H9 (cell line): Measurements from ENCODE around the gene COL4A1. TPM values are rescaled to one million over a fixed set of nuclear protein-coding genes. Genes with fewer than 3 reads are reported as not detected.

ENCODE experiments used
- DNase-seq: peaks from one replicate; pipeline ENCODE4 v3.0.0-alpha.2; 2017
- H2AFZ ChIP-seq: one replicate; pipeline ENCODE4 v1.6.1; 2013; ENCODE audit warnings: mild to moderate bottlenecking, low read length, control low read depth, moderate library complexity
- H2AK5ac ChIP-seq: 2 replicates; pipeline ENCODE4 v1.6.1; 2013; ENCODE audit warnings: low read length, control low read depth, mixed read lengths; ENCODE audit not compliant: insufficient read length
- H2BK120ac ChIP-seq: one replicate; pipeline ENCODE4 v1.6.1; 2013; ENCODE audit warnings: low read depth, mild to moderate bottlenecking, low read length, control low read depth, inconsistent platforms; ENCODE audit not compliant: poor library complexity, severe bottlenecking
- H2BK12ac ChIP-seq: 2 replicates; pipeline ENCODE4 v1.6.1; 2013; ENCODE audit warnings: low read length, control low read depth, mixed read lengths, low read depth; ENCODE audit not compliant: insufficient read length
- H2BK15ac ChIP-seq: 2 replicates; pipeline ENCODE4 v1.6.1; 2013; ENCODE audit warnings: low read depth, low read length, control low read depth
- H2BK20ac ChIP-seq: one replicate; pipeline ENCODE4 v1.6.1; 2013; ENCODE audit warnings: low read depth, mild to moderate bottlenecking, low read length, control low read depth, inconsistent platforms; ENCODE audit not compliant: poor library complexity, severe bottlenecking
- H2BK5ac ChIP-seq: 2 replicates; pipeline ENCODE4 v1.6.1; 2013; ENCODE audit warnings: low read length, control low read depth, mixed read lengths; ENCODE audit not compliant: insufficient read length
- H3K14ac ChIP-seq: 2 replicates; pipeline ENCODE4 v1.6.1; 2013; ENCODE audit warnings: low read length, control low read depth; ENCODE audit not compliant: insufficient read depth
- H3K18ac ChIP-seq: 2 replicates; pipeline ENCODE4 v1.6.1; 2013; ENCODE audit warnings: low read depth, mild to moderate bottlenecking, mixed read lengths, low read length, control low read depth; ENCODE audit not compliant: insufficient read length
- H3K23ac ChIP-seq: 2 replicates; pipeline ENCODE4 v1.6.1; 2013; ENCODE audit warnings: low read length, control low read depth, mixed read lengths, low read depth; ENCODE audit not compliant: insufficient read length
- H3K23me2 ChIP-seq: 2 replicates; pipeline ENCODE4 v1.6.1; 2013; ENCODE audit warnings: low read depth, mild to moderate bottlenecking, mixed read lengths, low read length, control low read depth; ENCODE audit not compliant: insufficient read length, poor library complexity, severe bottlenecking
- H3K27ac ChIP-seq: 2 replicates; pipeline ENCODE4 v1.5.1; 2013; ENCODE audit warnings: low read length, control low read depth, mixed read lengths, low read depth; ENCODE audit not compliant: insufficient read length
- H3K27me3 ChIP-seq: 2 replicates; pipeline ENCODE4 v1.6.1; 2013; ENCODE audit warnings: low read length, control low read depth, inconsistent platforms; ENCODE audit not compliant: insufficient read depth
- H3K4ac ChIP-seq: 2 replicates; pipeline ENCODE4 v1.6.1; 2013; ENCODE audit warnings: low read depth, mild to moderate bottlenecking, control low read depth, inconsistent platforms, low read length, moderate library complexity
- H3K4me1 ChIP-seq: 2 replicates; pipeline ENCODE4 v1.6.1; 2013; ENCODE audit warnings: low read length, control low read depth, inconsistent platforms; ENCODE audit not compliant: insufficient read depth
- H3K4me2 ChIP-seq: 2 replicates; pipeline ENCODE4 v1.6.1; 2013; ENCODE audit warnings: low read length, control low read depth, mixed read lengths; ENCODE audit not compliant: insufficient read length, insufficient read depth
- H3K56ac ChIP-seq: 2 replicates; pipeline ENCODE4 v1.6.1; 2013; ENCODE audit warnings: low read depth, mild to moderate bottlenecking, mixed read lengths, low read length, control low read depth; ENCODE audit not compliant: insufficient read length
- H3K79me1 ChIP-seq: 2 replicates; pipeline ENCODE4 v1.6.1; 2013; ENCODE audit warnings: low read depth, mild to moderate bottlenecking, moderate library complexity, low read length, control low read depth, inconsistent platforms; ENCODE audit not compliant: insufficient read depth, poor library complexity, severe bottlenecking
- H3K79me2 ChIP-seq: 2 replicates; pipeline ENCODE4 v1.6.1; 2013; ENCODE audit warnings: low read length, control low read depth, inconsistent platforms; ENCODE audit not compliant: insufficient read depth
- H3K9ac ChIP-seq: 2 replicates; pipeline ENCODE4 v1.6.1; 2013; ENCODE audit warnings: low read length, control low read depth, mixed read lengths; ENCODE audit not compliant: insufficient read length; ENCODE audit errors: extremely low read depth
- H3K9me3 ChIP-seq: one replicate; pipeline ENCODE4 v1.6.1; 2013; ENCODE audit warnings: low read depth, low read length, inconsistent platforms; ENCODE audit not compliant: control insufficient read depth
- H3T11ph ChIP-seq: one replicate; pipeline ENCODE4 v1.6.1; 2013; ENCODE audit warnings: mild to moderate bottlenecking, low read length, control low read depth, inconsistent platforms
- H4K20me1 ChIP-seq: one replicate; pipeline ENCODE4 v1.6.1; 2013; ENCODE audit not compliant: control insufficient read depth, insufficient read length, insufficient read depth
- H4K5ac ChIP-seq: 2 replicates; pipeline ENCODE4 v1.6.1; 2013; ENCODE audit warnings: low read depth, mild to moderate bottlenecking, mixed read lengths, low read length, control low read depth; ENCODE audit not compliant: insufficient read length
- H4K8ac ChIP-seq: replicated peaks from 2 replicates; pipeline ENCODE4 v1.6.1; 2013; ENCODE audit warnings: low read length, control low read depth, mixed read lengths, low read depth; ENCODE audit not compliant: insufficient read length
- H4K91ac ChIP-seq: 2 replicates; pipeline ENCODE4 v1.6.1; 2013; ENCODE audit warnings: low read depth, mild to moderate bottlenecking, moderate library complexity, mixed read lengths, low read length, control low read depth; ENCODE audit not compliant: insufficient read length
- H3K27ac Mint-ChIP-seq, 3 experiments: 2 replicates in 2 of 3; 3 replicates in 1 of 3; pipeline ENCODE4 v1.8.0; 2020 to 2021; ENCODE audit warnings: mixed read lengths in 3 of 3, mild to moderate bottlenecking in 1 of 3, moderate library complexity in 1 of 3
- H3K27me3 Mint-ChIP-seq: 2 replicates; pipeline ENCODE4 v1.8.0; 2021; ENCODE audit warnings: low read depth, mild to moderate bottlenecking, moderate library complexity, mixed read lengths
- H3K36me3 Mint-ChIP-seq, 3 experiments: 2 replicates in 2 of 3; 3 replicates in 1 of 3; pipeline ENCODE4 v1.8.0; 2020 to 2021; ENCODE audit warnings: low read depth in 3 of 3, mixed read lengths in 3 of 3; ENCODE audit not compliant: insufficient read depth in 1 of 3
- H3K4me1 Mint-ChIP-seq, 2 experiments: 2 replicates each; pipeline ENCODE4 v1.8.0; 2020; ENCODE audit warnings: mixed read lengths in 2 of 2
- H3K4me3 Mint-ChIP-seq, 2 experiments: 2 replicates in 1 of 2; 3 replicates in 1 of 2; pipeline ENCODE4 v1.8.0; 2020 to 2021; ENCODE audit warnings: mild to moderate bottlenecking in 2 of 2, mixed read lengths in 2 of 2, moderate library complexity in 1 of 2
- H3K9me3 Mint-ChIP-seq, 2 experiments: 2 replicates in 1 of 2; 3 replicates in 1 of 2; pipeline ENCODE4 v1.8.0; 2020; ENCODE audit warnings: mild to moderate bottlenecking in 2 of 2, mixed read lengths in 2 of 2, moderate library complexity in 1 of 2
- CTCF ChIP-seq: fragments of 200-600 bp; sonication (generic); conservative IDR thresholded peaks from 3 replicates; pipeline ENCODE4 v1.8.0; 2021; ENCODE audit warnings: antibody characterized with exemption, mild to moderate bottlenecking
- WGBS: extraction: QIAGEN DNeasy Blood & Tissue Kit; methylation state at CpG from one replicate; pipeline ENCODE4 v1.1.7; 2013; ENCODE audit warnings: missing lambda C conversion rate, low lambda C conversion rate, mixed read lengths; ENCODE audit not compliant: insufficient read length; ENCODE audit errors: extremely low coverage; 5-methylcytosine and 5-hydroxymethylcytosine counted together
- total RNA-seq: library from RNA; stranded (reverse); gene quantifications from 2 replicates; pipeline ENCODE4 v1.2.1, GENCODE V29; 2021

Gene COL4A1
- total RNA-seq, 1 experiment from 2014 or later: 73.1 TPM

- H2AK5ac ChIP-seq: no peak overlapping the region
- H4K20me1 ChIP-seq: no peaks in the 10 kb centered on the region
- H3K4me1 Mint-ChIP-seq: no peaks in the 10 kb centered on the region
- no peak overlapping the region for H3K4me2 ChIP-seq
- H3K14ac ChIP-seq: no peak overlapping the region
- H2BK20ac ChIP-seq: no peak overlapping the region
- H2BK120ac ChIP-seq: no peak overlapping the region
- H3K79me2 ChIP-seq: no peaks in the 10 kb centered on the region
- no peaks in the 10 kb centered on the region for H3K27me3 Mint-ChIP-seq
- no peaks in the 10 kb centered on the region for H3K79me1 ChIP-seq
- no peak for TF ChIP-seq CTCF
- H3K27me3 ChIP-seq: no peaks in the 10 kb centered on the region
- H4K91ac ChIP-seq: no peak overlapping the region
- no peak overlapping the region for H3K4ac ChIP-seq
- no peak overlapping the region for H3K27ac ChIP-seq
- H3K27ac Mint-ChIP-seq: no peak overlapping the region
- H2BK5ac ChIP-seq: no peak overlapping the region
- H3K23ac ChIP-seq: no peak overlapping the region
- H3K56ac ChIP-seq: no peak overlapping the region
- no peak overlapping the region for H3T11ph ChIP-seq
- no peak for DNase-seq
- no peak overlapping the region for H2BK15ac ChIP-seq
- no peak overlapping the region for H4K5ac ChIP-seq
- H3K23me2 ChIP-seq: no peaks in the 10 kb centered on the region
- no peak overlapping the region for H3K18ac ChIP-seq
- no peak overlapping the region for H4K8ac ChIP-seq
- H3K4me1 ChIP-seq: no peaks in the 10 kb centered on the region
- no peak overlapping the region for H3K9ac ChIP-seq
- H3K4me3 Mint-ChIP-seq: no peak overlapping the region
- H2AFZ ChIP-seq: no peak overlapping the region
- no peak overlapping the region for H2BK12ac ChIP-seq
- WGBS: no CpG with 5 or more reads among the region's 8 CpGs
- no peaks in the 10 kb centered on the region for H3K9me3 Mint-ChIP-seq
- H3K9me3 ChIP-seq: no peaks in the 10 kb centered on the region
- H3K36me3 Mint-ChIP-seq: peaks cover 6 to 30% (median 20%) of the 10 kb centered on the region in 3 experiments; a peak in 6 of 7 replicates
These were observed 142.3 kb downstream of the COL4A1 start for GRCh38 chr13:110164706-110165105.
